Calu3 (cell line): ENCODE measurements around the gene TCEAL7. TPM values are rescaled to one million over a fixed set of nuclear protein-coding genes. Genes with fewer than 3 reads are reported as not detected.
"Not testable (repeated sequence)": the region's sequence is repeated elsewhere in the genome, so short reads cannot be mapped to it uniquely, and the experiment has no call there.

Source experiments
- BruUV-seq: library from RNA; stranded (reverse); fragments of 400-500 nt; replicated peaks from 2 replicates; lab custom pipeline; 2021; lab: Mats Ljungman, UMichigan
- CTCF ChIA-PET: fragments of 300-600 bp; sonication (Branson Sonifier 250); formaldehyde crosslinking; loops from one replicate; lab custom pipeline; 2022; ENCODE audit warnings: antibody characterized with exemption; lab: Charles Lee
- DNase-seq: peaks from one replicate; pipeline ENCODE4 v3.0.0; 2022
- H3K27ac Mint-ChIP-seq: one replicate; pipeline ENCODE4 v1.8.0; 2022; ENCODE audit warnings: mixed read lengths; ENCODE audit not compliant: unreplicated experiment
- H3K27me3 Mint-ChIP-seq: one replicate; pipeline ENCODE4 v1.8.0; 2022; ENCODE audit warnings: mixed read lengths; ENCODE audit not compliant: unreplicated experiment
- H3K36me3 Mint-ChIP-seq: one replicate; pipeline ENCODE4 v1.8.0; 2022; ENCODE audit warnings: mild to moderate bottlenecking, moderate library complexity, mixed read lengths; ENCODE audit not compliant: insufficient read depth, unreplicated experiment
- H3K4me1 Mint-ChIP-seq: one replicate; pipeline ENCODE4 v1.8.0; 2022; ENCODE audit warnings: mild to moderate bottlenecking, low read depth, mixed read lengths; ENCODE audit not compliant: unreplicated experiment
- H3K4me3 Mint-ChIP-seq: one replicate; pipeline ENCODE4 v1.8.0; 2022; ENCODE audit warnings: mild to moderate bottlenecking, low read depth, moderate library complexity, mixed read lengths; ENCODE audit not compliant: unreplicated experiment
- H3K9me3 Mint-ChIP-seq: one replicate; pipeline ENCODE4 v1.8.0; 2022; ENCODE audit warnings: low read depth, mixed read lengths; ENCODE audit not compliant: unreplicated experiment
- CTCF ChIP-seq: fragments of 200-600 bp; IDR thresholded peaks from one replicate; pipeline ENCODE4 v1.8.0; 2022; ENCODE audit warnings: antibody characterized with exemption; ENCODE audit not compliant: unreplicated experiment
- intact Hi-C: fragments of 100-400 bp; cut with micrococcal nuclease; formaldehyde crosslinking; loops from one replicate; pipeline ENCODE4 v1.10.0; 2022; ENCODE audit not compliant: unreplicated experiment
- total RNA-seq: library from RNA; stranded (reverse); gene quantifications from 2 replicates; pipeline ENCODE4 v1.2.3, GENCODE V29; 2022

Gene TCEAL7
- total RNA-seq, 1 experiment from 2014 or later, result not detected

- CTCF ChIA-PET, result no interaction called here
- BruUV-seq, result TSS peak; percentile 82
- Mint-ChIP-seq H3K36me3 (peaks cover 23% of the 10 kb centered on the region), H3K4me3 (peak overlapping the region; percentile 86), H3K9me3 (no peaks in the 10 kb centered on the region), H3K27me3 (no peaks in the 10 kb centered on the region), H3K4me1 (peaks cover 25% of the 10 kb centered on the region), H3K27ac (peak overlapping the region; percentile 93)
- intact Hi-C loops, result no loop called here
- no peak for TF ChIP-seq CTCF
- DNase-seq, result no peak
Observed at GRCh38 chrX:103356858-103357257, 26.8 kb downstream of the TCEAL7 start.

GRCh38 chrX:103357871-103358270 lies 27.8 kb downstream of the TCEAL7 start:
- Mint-ChIP-seq H3K27ac (peak overlapping the region; percentile 93), H3K36me3 (peaks cover 23% of the 10 kb centered on the region), H3K27me3 (no peaks in the 10 kb centered on the region), H3K9me3 (no peaks in the 10 kb centered on the region), H3K4me1 (peaks cover 29% of the 10 kb centered on the region), H3K4me3 (peak overlapping the region; percentile 86)
- intact Hi-C loops, result no loop called here
- no peak for DNase-seq
- no peak for TF ChIP-seq CTCF
- BruUV-seq, result no TSS peak
- CTCF ChIA-PET, result interaction anchor here (1.0 kb wide), 1 partner anchor 19 kb away, joined by 6 read pairs; the partner anchor contains the start of gene BEX3

- H3K27ac Mint-ChIP-seq, H3K27me3 Mint-ChIP-seq, CTCF ChIA-PET, H3K9me3 Mint-ChIP-seq, intact Hi-C loops, H3K4me3 Mint-ChIP-seq, DNase-seq, BruUV-seq: not testable (repeated sequence)
- Mint-ChIP-seq H3K36me3 (peaks cover 23% of the 10 kb centered on the region), H3K4me1 (peaks cover 33% of the 10 kb centered on the region)
Observed at GRCh38 chrX:103359605-103360004, 29.6 kb downstream of the TCEAL7 start.

- intact Hi-C loops, result no loop called here
- CTCF ChIA-PET, result no interaction called here
- H3K4me1 Mint-ChIP-seq, result peaks cover 33% of the 10 kb centered on the region
- no peaks in the 10 kb centered on the region for H3K27me3 Mint-ChIP-seq
- no peak for TF ChIP-seq CTCF
- peaks cover 23% of the 10 kb centered on the region for H3K36me3 Mint-ChIP-seq
- H3K27ac Mint-ChIP-seq, result no peak overlapping the region
- no TSS peak for BruUV-seq
- no peak for DNase-seq
- no peak overlapping the region for H3K4me3 Mint-ChIP-seq
- H3K9me3 Mint-ChIP-seq, result no peaks in the 10 kb centered on the region
Observed at GRCh38 chrX:103360092-103360491, 30.1 kb downstream of the TCEAL7 start.

GRCh38 chrX:103360916-103361315 lies 30.9 kb downstream of the TCEAL7 start:
- Mint-ChIP-seq H3K4me3 (no peak overlapping the region), H3K27ac (no peak overlapping the region), H3K9me3 (no peaks in the 10 kb centered on the region), H3K36me3 (peaks cover 18% of the 10 kb centered on the region), H3K27me3 (no peaks in the 10 kb centered on the region), H3K4me1 (peaks cover 27% of the 10 kb centered on the region)
- CTCF ChIA-PET, result interaction anchor here (0.5 kb wide), 1 partner anchor 410 kb away, joined by 5 read pairs; no protein-coding TSS in a partner anchor
- BruUV-seq, result no TSS peak
- DNase-seq, result no peak
- TF ChIP-seq CTCF, result no peak
- intact Hi-C loops, result no loop called here
